ENCODE measurements around the gene MRTFB. TPM values are rescaled to one million over a fixed set of nuclear protein-coding genes. Genes with fewer than 3 reads are reported as not detected.

The MRTFB gene
- total and polyA plus RNA-seq, 2 experiments from 2014 or later, result 13.9 to 22.2 TPM

DNA sequence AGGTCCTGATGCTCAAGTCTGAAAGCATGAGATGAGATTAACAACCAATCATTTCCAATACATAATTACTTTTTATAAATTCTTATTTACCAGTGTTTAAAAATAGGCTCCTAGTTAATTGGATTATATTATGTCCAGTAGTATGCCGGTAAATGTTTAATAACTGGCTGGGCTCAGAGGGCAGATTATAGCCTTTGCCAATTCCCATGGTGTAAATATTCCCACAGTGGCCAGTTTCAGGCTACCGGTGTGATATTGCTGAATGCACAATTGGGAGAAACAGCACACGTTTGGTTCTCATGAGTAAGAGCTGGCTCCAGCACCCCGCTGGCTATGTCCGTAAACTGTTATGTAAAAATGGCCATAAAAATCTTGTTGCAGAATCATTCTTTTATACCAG, 167.6 kb downstream of the MRTFB start:
- Histone ChIP-seq H3K36me3 (ENCODE audit: insufficient read depth) (peaks cover 8% of the 10 kb centered on the region), H4K20me1 (replicated peaks; ENCODE audit: insufficient read depth) (no peaks in the 10 kb centered on the region), H3K79me2 (replicated peaks; ENCODE audit: insufficient read depth) (no peaks in the 10 kb centered on the region), H3K27ac (ENCODE audit: low read depth) (no peak overlapping the region), H3K27me3 (ENCODE audit: insufficient read depth) (no peaks in the 10 kb centered on the region), H3K4me1 (ENCODE audit: insufficient read depth) (no peaks in the 10 kb centered on the region), H3K4me2 (no peak overlapping the region), H3F3A (replicated peaks; ENCODE audit: low read depth) (no peaks in the 10 kb centered on the region), H2AFZ (no peak overlapping the region), H3K9me2 (ENCODE audit: insufficient read depth) (no peaks in the 10 kb centered on the region), H3K4me3 (no peak overlapping the region)
- DNase-seq (ENCODE audit: low spot score), result no peak
- no peak for TF ChIP-seq CTCF (conservative IDR thresholded peaks at IDR 0.05; ENCODE audit: low read depth in 2 of 2)
- Mint-ChIP-seq H3K9me3 (no peaks in the 10 kb centered on the region), H3K27me3 (ENCODE audit: insufficient read depth, low read depth, poor library complexity) (no peaks in the 10 kb centered on the region), H3K27ac (no peak overlapping the region), H3K4me3 (no peak overlapping the region), H3K4me1 (no peaks in the 10 kb centered on the region), H3K36me3 (ENCODE audit: low read depth) (peaks cover 10% of the 10 kb centered on the region; the same call in 2 of the 3 replicates)
- no peak for ATAC-seq

- ATAC-seq (no peak), DNase-seq (ENCODE audit: low spot score) (no peak)
- no peaks in the 10 kb centered on the region for H3K4me1 Mint-ChIP-seq
- H3K27ac Mint-ChIP-seq, result no peak overlapping the region
- Histone ChIP-seq H3F3A (replicated peaks; ENCODE audit: low read depth) (no peaks in the 10 kb centered on the region), H4K20me1 (replicated peaks; ENCODE audit: insufficient read depth) (no peaks in the 10 kb centered on the region), H3K79me2 (replicated peaks; ENCODE audit: insufficient read depth) (no peaks in the 10 kb centered on the region), H3K36me3 (ENCODE audit: insufficient read depth) (peaks cover 8% of the 10 kb centered on the region), H3K27ac (ENCODE audit: low read depth) (no peak overlapping the region), H3K9me2 (ENCODE audit: insufficient read depth) (no peaks in the 10 kb centered on the region), H2AFZ (no peak overlapping the region), H3K4me3 (no peak overlapping the region), H3K27me3 (ENCODE audit: insufficient read depth) (no peaks in the 10 kb centered on the region), H3K4me1 (ENCODE audit: insufficient read depth) (no peaks in the 10 kb centered on the region), H3K4me2 (no peak overlapping the region)
- peaks cover 10% of the 10 kb centered on the region; the same call in 2 of the 3 replicates for H3K36me3 Mint-ChIP-seq (ENCODE audit: low read depth)
- no peak overlapping the region for H3K4me3 Mint-ChIP-seq
- no peaks in the 10 kb centered on the region for H3K9me3 Mint-ChIP-seq
- H3K27me3 Mint-ChIP-seq (ENCODE audit: insufficient read depth, low read depth, poor library complexity), result no peaks in the 10 kb centered on the region
- no peak for TF ChIP-seq REST (IDR thresholded peaks at IDR 0.05; ENCODE audit: unreplicated experiment)
- TF ChIP-seq NANOG (IDR thresholded peaks at IDR 0.05; ENCODE audit: borderline replicate concordance), result no peak
- no peak for TF ChIP-seq CREB1 (CRISPR knock-in tag; IDR thresholded peaks at IDR 0.05; ENCODE audit: low read depth)
- no peak for TF ChIP-seq EZH2 (IDR thresholded peaks at IDR 0.05; ENCODE audit: low read depth, unreplicated experiment)
- TF ChIP-seq, protein P1, sequence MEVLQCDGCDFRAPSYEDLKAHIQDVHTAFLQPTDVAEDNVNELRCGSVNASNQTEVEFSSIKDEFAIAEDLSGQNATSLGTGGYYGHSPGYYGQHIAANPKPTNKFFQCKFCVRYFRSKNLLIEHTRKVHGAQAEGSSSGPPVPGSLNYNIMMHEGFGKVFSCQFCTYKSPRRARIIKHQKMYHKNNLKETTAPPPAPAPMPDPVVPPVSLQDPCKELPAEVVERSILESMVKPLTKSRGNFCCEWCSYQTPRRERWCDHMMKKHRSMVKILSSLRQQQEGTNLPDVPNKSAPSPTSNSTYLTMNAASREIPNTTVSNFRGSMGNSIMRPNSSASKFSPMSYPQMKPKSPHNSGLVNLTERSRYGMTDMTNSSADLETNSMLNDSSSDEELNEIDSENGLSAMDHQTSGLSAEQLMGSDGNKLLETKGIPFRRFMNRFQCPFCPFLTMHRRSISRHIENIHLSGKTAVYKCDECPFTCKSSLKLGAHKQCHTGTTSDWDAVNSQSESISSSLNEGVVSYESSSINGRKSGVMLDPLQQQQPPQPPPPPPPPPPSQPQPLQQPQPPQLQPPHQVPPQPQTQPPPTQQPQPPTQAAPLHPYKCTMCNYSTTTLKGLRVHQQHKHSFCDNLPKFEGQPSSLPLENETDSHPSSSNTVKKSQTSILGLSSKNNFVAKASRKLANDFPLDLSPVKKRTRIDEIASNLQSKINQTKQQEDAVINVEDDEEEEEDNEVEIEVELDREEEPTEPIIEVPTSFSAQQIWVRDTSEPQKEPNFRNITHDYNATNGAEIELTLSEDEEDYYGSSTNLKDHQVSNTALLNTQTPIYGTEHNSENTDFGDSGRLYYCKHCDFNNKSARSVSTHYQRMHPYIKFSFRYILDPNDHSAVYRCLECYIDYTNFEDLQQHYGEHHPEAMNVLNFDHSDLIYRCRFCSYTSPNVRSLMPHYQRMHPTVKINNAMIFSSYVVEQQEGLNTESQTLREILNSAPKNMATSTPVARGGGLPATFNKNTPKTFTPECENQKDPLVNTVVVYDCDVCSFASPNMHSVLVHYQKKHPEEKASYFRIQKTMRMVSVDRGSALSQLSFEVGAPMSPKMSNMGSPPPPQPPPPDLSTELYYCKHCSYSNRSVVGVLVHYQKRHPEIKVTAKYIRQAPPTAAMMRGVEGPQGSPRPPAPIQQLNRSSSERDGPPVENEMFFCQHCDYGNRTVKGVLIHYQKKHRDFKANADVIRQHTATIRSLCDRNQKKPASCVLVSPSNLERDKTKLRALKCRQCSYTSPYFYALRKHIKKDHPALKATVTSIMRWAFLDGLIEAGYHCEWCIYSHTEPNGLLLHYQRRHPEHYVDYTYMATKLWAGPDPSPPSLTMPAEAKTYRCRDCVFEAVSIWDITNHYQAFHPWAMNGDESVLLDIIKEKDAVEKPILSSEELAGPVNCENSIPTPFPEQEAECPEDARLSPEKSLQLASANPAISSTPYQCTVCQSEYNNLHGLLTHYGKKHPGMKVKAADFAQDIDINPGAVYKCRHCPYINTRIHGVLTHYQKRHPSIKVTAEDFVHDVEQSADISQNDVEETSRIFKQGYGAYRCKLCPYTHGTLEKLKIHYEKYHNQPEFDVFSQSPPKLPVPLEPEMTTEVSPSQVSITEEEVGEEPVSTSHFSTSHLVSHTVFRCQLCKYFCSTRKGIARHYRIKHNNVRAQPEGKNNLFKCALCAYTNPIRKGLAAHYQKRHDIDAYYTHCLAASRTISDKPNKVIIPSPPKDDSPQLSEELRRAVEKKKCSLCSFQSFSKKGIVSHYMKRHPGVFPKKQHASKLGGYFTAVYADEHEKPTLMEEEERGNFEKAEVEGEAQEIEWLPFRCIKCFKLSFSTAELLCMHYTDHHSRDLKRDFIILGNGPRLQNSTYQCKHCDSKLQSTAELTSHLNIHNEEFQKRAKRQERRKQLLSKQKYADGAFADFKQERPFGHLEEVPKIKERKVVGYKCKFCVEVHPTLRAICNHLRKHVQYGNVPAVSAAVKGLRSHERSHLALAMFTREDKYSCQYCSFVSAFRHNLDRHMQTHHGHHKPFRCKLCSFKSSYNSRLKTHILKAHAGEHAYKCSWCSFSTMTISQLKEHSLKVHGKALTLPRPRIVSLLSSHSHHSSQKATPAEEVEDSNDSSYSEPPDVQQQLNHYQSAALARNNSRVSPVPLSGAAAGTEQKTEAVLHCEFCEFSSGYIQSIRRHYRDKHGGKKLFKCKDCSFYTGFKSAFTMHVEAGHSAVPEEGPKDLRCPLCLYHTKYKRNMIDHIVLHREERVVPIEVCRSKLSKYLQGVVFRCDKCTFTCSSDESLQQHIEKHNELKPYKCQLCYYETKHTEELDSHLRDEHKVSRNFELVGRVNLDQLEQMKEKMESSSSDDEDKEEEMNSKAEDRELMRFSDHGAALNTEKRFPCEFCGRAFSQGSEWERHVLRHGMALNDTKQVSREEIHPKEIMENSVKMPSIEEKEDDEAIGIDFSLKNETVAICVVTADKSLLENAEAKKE (CRISPR knock-in tag; IDR thresholded peaks at IDR 0.05), result no peak
- no peak for TF ChIP-seq POLR2AphosphoS5 (IDR thresholded peaks at IDR 0.05; ENCODE audit: low read depth)
- no peak for TF ChIP-seq CTCF (conservative IDR thresholded peaks at IDR 0.05; ENCODE audit: low read depth in 2 of 2)
These were observed 168.7 kb downstream of the MRTFB start for GRCh38 chr16:14239791-14240190.
